Measurements from ENCODE around the gene DUSP12.

DNA sequence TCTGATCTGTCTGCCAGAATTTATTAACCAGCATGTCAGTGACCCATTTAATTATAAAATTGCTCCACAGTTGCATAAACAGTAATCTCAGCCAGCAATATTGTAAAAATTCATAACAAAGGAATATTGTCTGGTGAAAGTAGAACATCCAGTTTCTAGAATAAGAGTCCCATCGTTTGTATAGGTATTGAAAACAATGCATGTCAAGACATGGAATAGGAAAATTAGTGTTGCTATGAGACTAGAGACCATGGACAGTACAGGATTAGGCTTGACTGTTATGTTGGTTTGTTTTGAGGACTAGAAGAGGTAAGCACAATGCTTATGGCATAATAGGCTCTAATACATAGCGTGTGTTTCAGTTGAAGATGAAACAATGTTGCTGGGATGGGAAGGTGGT is 53.6 kb downstream of the DUSP12 start:
- TF ChIP-seq, protein P1, sequence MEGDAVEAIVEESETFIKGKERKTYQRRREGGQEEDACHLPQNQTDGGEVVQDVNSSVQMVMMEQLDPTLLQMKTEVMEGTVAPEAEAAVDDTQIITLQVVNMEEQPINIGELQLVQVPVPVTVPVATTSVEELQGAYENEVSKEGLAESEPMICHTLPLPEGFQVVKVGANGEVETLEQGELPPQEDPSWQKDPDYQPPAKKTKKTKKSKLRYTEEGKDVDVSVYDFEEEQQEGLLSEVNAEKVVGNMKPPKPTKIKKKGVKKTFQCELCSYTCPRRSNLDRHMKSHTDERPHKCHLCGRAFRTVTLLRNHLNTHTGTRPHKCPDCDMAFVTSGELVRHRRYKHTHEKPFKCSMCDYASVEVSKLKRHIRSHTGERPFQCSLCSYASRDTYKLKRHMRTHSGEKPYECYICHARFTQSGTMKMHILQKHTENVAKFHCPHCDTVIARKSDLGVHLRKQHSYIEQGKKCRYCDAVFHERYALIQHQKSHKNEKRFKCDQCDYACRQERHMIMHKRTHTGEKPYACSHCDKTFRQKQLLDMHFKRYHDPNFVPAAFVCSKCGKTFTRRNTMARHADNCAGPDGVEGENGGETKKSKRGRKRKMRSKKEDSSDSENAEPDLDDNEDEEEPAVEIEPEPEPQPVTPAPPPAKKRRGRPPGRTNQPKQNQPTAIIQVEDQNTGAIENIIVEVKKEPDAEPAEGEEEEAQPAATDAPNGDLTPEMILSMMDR (IDR thresholded peaks at IDR 0.05): no peak
- TF ChIP-seq POLR2A (IDR thresholded peaks at IDR 0.05): no peak

All from adrenal gland (tissue), 5 donors.